DOHH2 (cell line): ENCODE measurements around the gene RPS6KA6.

Experiments
- H3F3A ChIP-seq: fragments of 200-600 bp; sonication (generic), shearing (Covaris generic); 2 replicates; pipeline ENCODE4 v1.6.0; 2016; ENCODE audit warnings: antibody characterized with exemption, mild to moderate bottlenecking; ENCODE audit not compliant: control insufficient read depth, insufficient read depth
- H3K27ac ChIP-seq: fragments of 200-600 bp; sonication (generic); 2 replicates; pipeline ENCODE4 v1.5.1; 2014; ENCODE audit warnings: low read depth, mild to moderate bottlenecking, low read length, moderate library complexity
- H3K27me3 ChIP-seq: fragments of 200-600 bp; sonication (generic); 2 replicates; pipeline ENCODE4 v1.6.1; 2014; ENCODE audit warnings: mild to moderate bottlenecking, low read length, mixed read lengths; ENCODE audit not compliant: control insufficient read depth
- H3K36me3 ChIP-seq: fragments of 200-600 bp; sonication (generic); 2 replicates; pipeline ENCODE4 v1.6.1; 2014; ENCODE audit warnings: mild to moderate bottlenecking, low read length, moderate library complexity, mixed read lengths; ENCODE audit not compliant: control insufficient read depth
- H3K4me1 ChIP-seq: fragments of 200-600 bp; sonication (generic); 2 replicates; pipeline ENCODE4 v1.6.1; 2014; ENCODE audit warnings: mild to moderate bottlenecking, low read length, mixed read lengths; ENCODE audit not compliant: control insufficient read depth
- H3K4me2 ChIP-seq: fragments of 200-600 bp; sonication (generic); 2 replicates; pipeline ENCODE4 v1.6.0; 2014; ENCODE audit warnings: mild to moderate bottlenecking, low read length, moderate library complexity
- H3K4me3 ChIP-seq: fragments of 200-600 bp; sonication (generic); 2 replicates; pipeline ENCODE4 v1.5.1; 2014; ENCODE audit warnings: mild to moderate bottlenecking, low read length, mixed read lengths
- H3K79me2 ChIP-seq: fragments of 200-600 bp; sonication (generic); 2 replicates; pipeline ENCODE4 v1.6.1; 2014; ENCODE audit warnings: mild to moderate bottlenecking, low read length, mixed read lengths; ENCODE audit not compliant: control insufficient read depth
- H3K9me2 ChIP-seq: fragments of 200-600 bp; sonication (generic); replicated peaks from 2 replicates; pipeline ENCODE4 v1.6.1; 2014; ENCODE audit warnings: mild to moderate bottlenecking, low read length, mixed read lengths; ENCODE audit not compliant: control insufficient read depth
- H3K9me3 ChIP-seq: fragments of 200-600 bp; sonication (generic); 2 replicates; pipeline ENCODE4 v1.6.1; 2014; ENCODE audit warnings: antibody characterized with exemption, low read length, mixed read lengths; ENCODE audit not compliant: control insufficient read depth, insufficient read depth
- H4K20me1 ChIP-seq: fragments of 200-600 bp; sonication (generic); 2 replicates; pipeline ENCODE4 v1.6.0; 2014; ENCODE audit warnings: low read depth, mild to moderate bottlenecking, antibody characterized with exemption, low read length, moderate library complexity; ENCODE audit not compliant: control insufficient read depth, insufficient read depth
- CTCF ChIP-seq: fragments of 200-600 bp; sonication (generic); IDR thresholded peaks from one replicate; pipeline ENCODE4 v1.5.1; 2014; ENCODE audit warnings: antibody characterized with exemption, mild to moderate bottlenecking, low read depth, low read length; ENCODE audit not compliant: poor library complexity, severe bottlenecking
- EZH2phosphoT487 ChIP-seq: fragments of 200-600 bp; sonication (generic); IDR thresholded peaks from 2 replicates; pipeline ENCODE4 v1.6.1; 2017; ENCODE audit warnings: borderline replicate concordance, mild to moderate bottlenecking, antibody characterized with exemption, low read length, moderate library complexity, mixed read lengths

The RPS6KA6 gene

DNA sequence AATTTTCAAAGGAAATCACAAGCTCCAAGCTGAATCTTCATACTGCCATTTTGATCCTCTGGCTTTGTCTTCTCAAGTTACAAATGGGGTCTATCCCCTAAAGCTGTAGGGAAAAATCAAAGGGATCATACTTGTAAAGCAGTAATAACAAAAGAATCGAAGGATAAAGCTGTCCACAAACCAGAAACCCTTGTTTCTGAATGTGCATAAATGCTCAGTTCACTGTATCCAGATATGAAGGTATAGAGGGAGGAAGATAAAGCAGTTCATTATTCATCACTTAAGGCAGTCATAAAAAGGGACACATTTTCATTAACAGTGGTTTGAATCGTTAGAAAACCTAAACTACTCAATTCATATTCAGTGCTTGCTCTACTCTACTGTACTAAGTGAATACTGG, 33.2 kb upstream of the RPS6KA6 start:
- Histone ChIP-seq H3K27me3 (no peaks in the 10 kb centered on the region), H3K79me2 (no peaks in the 10 kb centered on the region), H3K4me1 (no peaks in the 10 kb centered on the region), H3K9me2 (no peaks in the 10 kb centered on the region), H3K9me3 (no peaks in the 10 kb centered on the region), H3K27ac (no peak overlapping the region), H3K4me3 (no peak overlapping the region), H3F3A (no peaks in the 10 kb centered on the region), H4K20me1 (no peaks in the 10 kb centered on the region), H3K4me2 (no peak overlapping the region), H3K36me3 (no peaks in the 10 kb centered on the region)
- TF ChIP-seq EZH2phosphoT487 (no peak), CTCF (no peak)

- no peak overlapping the region for H3K27ac ChIP-seq
- no peak for TF ChIP-seq EZH2phosphoT487
- no peak for TF ChIP-seq CTCF
- no peaks in the 10 kb centered on the region for H3K79me2 ChIP-seq
- no peaks in the 10 kb centered on the region for H3K4me1 ChIP-seq
- H3K9me3 ChIP-seq: no peaks in the 10 kb centered on the region
- H3F3A ChIP-seq: no peaks in the 10 kb centered on the region
- H3K36me3 ChIP-seq: no peaks in the 10 kb centered on the region
- H3K4me3 ChIP-seq: no peak overlapping the region
- H4K20me1 ChIP-seq: no peaks in the 10 kb centered on the region
- no peaks in the 10 kb centered on the region for H3K27me3 ChIP-seq
- no peak overlapping the region for H3K4me2 ChIP-seq
- H3K9me2 ChIP-seq: no peaks in the 10 kb centered on the region
These were observed 31.6 kb upstream of the RPS6KA6 start for GRCh38 chrX:84219551-84219950.

DNA sequence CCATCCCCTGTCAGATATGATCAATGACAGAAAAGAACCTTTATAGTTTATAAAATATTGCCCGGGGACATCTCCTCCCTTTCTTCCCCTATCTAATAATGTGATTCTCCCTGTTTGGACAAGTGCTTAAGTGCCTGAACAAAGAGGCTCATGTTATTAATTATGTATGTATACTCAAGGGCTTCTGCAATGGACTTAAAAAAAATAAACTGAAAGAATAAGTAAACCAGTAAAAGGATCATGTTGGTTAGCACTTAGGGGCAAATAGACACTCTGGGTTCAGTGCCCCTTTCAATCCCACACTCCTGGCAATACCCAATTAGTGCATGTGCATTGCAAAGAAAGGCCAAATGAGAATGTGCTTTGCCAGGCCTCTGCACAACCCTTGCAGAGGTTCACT, 30.7 kb upstream of the RPS6KA6 start:
- Histone ChIP-seq H3K9me3 (no peaks in the 10 kb centered on the region), H3K36me3 (no peaks in the 10 kb centered on the region), H3K4me2 (no peak overlapping the region), H3F3A (no peaks in the 10 kb centered on the region), H3K4me1 (no peaks in the 10 kb centered on the region), H3K27ac (no peak overlapping the region), H3K27me3 (no peaks in the 10 kb centered on the region), H4K20me1 (no peaks in the 10 kb centered on the region), H3K9me2 (no peaks in the 10 kb centered on the region), H3K4me3 (no peak overlapping the region), H3K79me2 (no peaks in the 10 kb centered on the region)
- TF ChIP-seq CTCF (no peak), EZH2phosphoT487 (no peak)

GRCh38 chrX:84216881-84217280, 28.9 kb upstream of the RPS6KA6 start:
- H3F3A ChIP-seq: no peaks in the 10 kb centered on the region
- no peaks in the 10 kb centered on the region for H3K4me1 ChIP-seq
- H3K9me3 ChIP-seq: no peaks in the 10 kb centered on the region
- no peak overlapping the region for H3K4me2 ChIP-seq
- no peaks in the 10 kb centered on the region for H3K9me2 ChIP-seq
- H3K27ac ChIP-seq: no peak overlapping the region
- H3K36me3 ChIP-seq: no peaks in the 10 kb centered on the region
- H4K20me1 ChIP-seq: no peaks in the 10 kb centered on the region
- TF ChIP-seq EZH2phosphoT487 (no peak), CTCF (no peak)
- H3K4me3 ChIP-seq: no peak overlapping the region
- no peaks in the 10 kb centered on the region for H3K79me2 ChIP-seq
- no peaks in the 10 kb centered on the region for H3K27me3 ChIP-seq
